Kasumi-1 (cell line): ENCODE measurements around the gene IFNA1.
"Not testable (repeated sequence)": the region's sequence is repeated elsewhere in the genome, so short reads cannot be mapped to it uniquely, and the experiment has no call there.

ENCODE experiments used
- DNase-seq, 2 experiments: peaks; one replicate each; lab custom pipeline; 2025; lab: John Stamatoyannopoulos, UW

IFNA1 gene

GRCh38 chr9:21440139-21440538 is at the start of gene IFNA1:
TSS of gene IFNA1 (plus strand) at chr9:21440439. CDS start at chr9:21440508, 69 bp downstream.
- no peak for DNase-seq

- peak; percentile 6 to 29 for DNase-seq
Observed at GRCh38 chr9:21392270-21392669, 48.0 kb upstream of the IFNA1 start.

GRCh38 chr9:21395778-21396717 is 44.2 kb upstream of the IFNA1 start:
- DNase-seq, result peak in 1 of 2 experiments; percentile 15

- DNase-seq, result no peak
Observed at GRCh38 chr9:21398955-21399489, 41.2 kb upstream of the IFNA1 start.

GRCh38 chr9:21399956-21400355 is 40.3 kb upstream of the IFNA1 start:
- no peak for DNase-seq

GRCh38 chr9:21402386-21403251 is 37.6 kb upstream of the IFNA1 start:
- DNase-seq, result no peak

GRCh38 chr9:21404146-21404545 is 36.1 kb upstream of the IFNA1 start:
- DNase-seq, result no peak

- no peak for DNase-seq
Observed at GRCh38 chr9:21408817-21409216, 31.4 kb upstream of the IFNA1 start, which contains the start of gene IFNA8. TSS of gene IFNA8 (plus strand) at chr9:21409117. CDS start at chr9:21409177, 60 bp downstream.

- peak in 1 of 2 experiments; percentile 3 for DNase-seq
Observed at GRCh38 chr9:21412107-21412506, 28.1 kb upstream of the IFNA1 start.

GRCh38 chr9:21413151-21413550 is 27.1 kb upstream of the IFNA1 start:
- DNase-seq, result no peak

- no peak for DNase-seq
Observed at GRCh38 chr9:21413624-21414023, 26.6 kb upstream of the IFNA1 start.

GRCh38 chr9:21414220-21414940 is 25.9 kb upstream of the IFNA1 start:
- no peak for DNase-seq

GRCh38 chr9:21415493-21416267 is 24.6 kb upstream of the IFNA1 start:
- DNase-seq, result no peak

- DNase-seq, result no peak
Observed at GRCh38 chr9:21428235-21428634, 12.0 kb upstream of the IFNA1 start.

- DNase-seq, result peak in 1 of 2 experiments; percentile 11
Observed at GRCh38 chr9:21429191-21429590, 11.0 kb upstream of the IFNA1 start.

- DNase-seq, result no peak
Observed at GRCh38 chr9:21432672-21433425, 7.4 kb upstream of the IFNA1 start.

GRCh38 chr9:21434202-21435014 is 5.8 kb upstream of the IFNA1 start:
- peak; percentile 23 to 43 for DNase-seq

GRCh38 chr9:21435015-21435383 is 5.2 kb upstream of the IFNA1 start:
- not testable (repeated sequence) for DNase-seq
